Measurements from ENCODE around the gene LIN54.
"Not testable (repeated sequence)": the region's sequence is repeated elsewhere in the genome, so short reads cannot be mapped to it uniquely, and the experiment has no call there.

The LIN54 gene

GRCh38 chr4:83010522-83011318 is at the start of gene LIN54:
Gene LIN54, minus strand, starts transcription at chr4:83010823. Its CDS starts 25,979 bp downstream, at chr4:82984844.
- peak; percentile 63 for DNase-seq (ENCODE audit: low spot score)

- peak; percentile 18 for DNase-seq (ENCODE audit: low spot score)
Observed at GRCh38 chr4:83054928-83055327, 44.3 kb upstream of the LIN54 start.

GRCh38 chr4:83048781-83049180 is 38.2 kb upstream of the LIN54 start:
- not testable (repeated sequence) for DNase-seq (ENCODE audit: low spot score)

- DNase-seq (ENCODE audit: low spot score), result no peak
Observed at GRCh38 chr4:83046693-83047473, 36.3 kb upstream of the LIN54 start.

GRCh38 chr4:83043801-83044407 is 33.3 kb upstream of the LIN54 start:
- no peak for DNase-seq (ENCODE audit: low spot score)

GRCh38 chr4:83043157-83043556 is 32.5 kb upstream of the LIN54 start:
- DNase-seq (ENCODE audit: low spot score), result not testable (repeated sequence)

- no peak for DNase-seq (ENCODE audit: low spot score)
Observed at GRCh38 chr4:83040269-83040668, 29.6 kb upstream of the LIN54 start.

GRCh38 chr4:83036991-83037665 is 26.5 kb upstream of the LIN54 start:
- no peak for DNase-seq (ENCODE audit: low spot score)

- peak; percentile 97 for DNase-seq (ENCODE audit: low spot score)
Observed at GRCh38 chr4:83034630-83035494, 24.2 kb upstream of the LIN54 start, which contains the start of gene COPS4. Gene COPS4, plus strand, starts transcription at chr4:83035183. Its CDS starts 42 bp downstream, at chr4:83035225.

GRCh38 chr4:83029688-83030087 is 19.1 kb upstream of the LIN54 start:
- DNase-seq (ENCODE audit: low spot score), result no peak

- no peak for DNase-seq (ENCODE audit: low spot score)
Observed at GRCh38 chr4:83028976-83029375, 18.4 kb upstream of the LIN54 start.

- DNase-seq (ENCODE audit: low spot score), result no peak
Observed at GRCh38 chr4:83025563-83025962, 14.9 kb upstream of the LIN54 start.

GRCh38 chr4:83024233-83024632 is 13.6 kb upstream of the LIN54 start:
- no peak for DNase-seq (ENCODE audit: low spot score)

GRCh38 chr4:83023599-83023998 is 13.0 kb upstream of the LIN54 start:
- DNase-seq (ENCODE audit: low spot score), result not testable (repeated sequence)

- no peak for DNase-seq (ENCODE audit: low spot score)
Observed at GRCh38 chr4:83022724-83023450, 12.3 kb upstream of the LIN54 start.

GRCh38 chr4:83019794-83020494 is 9.3 kb upstream of the LIN54 start:
- no peak for DNase-seq (ENCODE audit: low spot score)

- DNase-seq (ENCODE audit: low spot score), result no peak
Observed at GRCh38 chr4:83013902-83014301, 3.3 kb upstream of the LIN54 start.

- DNase-seq (ENCODE audit: low spot score), result no peak
Observed at GRCh38 chr4:83013420-83013867, 2.8 kb upstream of the LIN54 start.

GRCh38 chr4:83012687-83013419 is 2.2 kb upstream of the LIN54 start:
- peak; percentile 98 for DNase-seq (ENCODE audit: low spot score)
